ENCODE data around the gene MCTP2. TPM values are rescaled to one million over a fixed set of nuclear protein-coding genes. Genes with fewer than 3 reads are reported as not detected.
A peak's percentile ranks its signal among the peaks of the same experiment; 100 is the strongest.

MCTP2 gene
- total and polyA plus RNA-seq, 2 of the 13 experiments (the other 11 are each of a cell fraction or from before 2014, with no cell fraction given) = 5.1 to 8.6 TPM

GRCh38 chr15:94346282-94346681, 114.9 kb downstream of the MCTP2 start (continued):
- TF ChIP-seq ZBTB49 (CRISPR knock-in tag; IDR thresholded peaks at IDR 0.05; ENCODE audit: borderline replicate concordance) = no peak

- TF ChIP-seq ZNF407 (CRISPR knock-in tag; IDR thresholded peaks at IDR 0.05; ENCODE audit: not compliant biosample characterization) (no peak), HNRNPK (IDR thresholded peaks at IDR 0.05; ENCODE audit: low read depth, low read length, poor library complexity, severe bottlenecking) (peak; percentile 90)
- TF ChIP-seq, protein P1, sequence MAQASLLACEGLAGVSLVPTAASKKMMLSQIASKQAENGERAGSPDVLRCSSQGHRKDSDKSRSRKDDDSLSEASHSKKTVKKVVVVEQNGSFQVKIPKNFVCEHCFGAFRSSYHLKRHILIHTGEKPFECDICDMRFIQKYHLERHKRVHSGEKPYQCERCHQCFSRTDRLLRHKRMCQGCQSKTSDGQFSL (CRISPR knock-in tag; IDR thresholded peaks at IDR 0.05) = no peak
- TF ChIP-seq, protein P2, sequence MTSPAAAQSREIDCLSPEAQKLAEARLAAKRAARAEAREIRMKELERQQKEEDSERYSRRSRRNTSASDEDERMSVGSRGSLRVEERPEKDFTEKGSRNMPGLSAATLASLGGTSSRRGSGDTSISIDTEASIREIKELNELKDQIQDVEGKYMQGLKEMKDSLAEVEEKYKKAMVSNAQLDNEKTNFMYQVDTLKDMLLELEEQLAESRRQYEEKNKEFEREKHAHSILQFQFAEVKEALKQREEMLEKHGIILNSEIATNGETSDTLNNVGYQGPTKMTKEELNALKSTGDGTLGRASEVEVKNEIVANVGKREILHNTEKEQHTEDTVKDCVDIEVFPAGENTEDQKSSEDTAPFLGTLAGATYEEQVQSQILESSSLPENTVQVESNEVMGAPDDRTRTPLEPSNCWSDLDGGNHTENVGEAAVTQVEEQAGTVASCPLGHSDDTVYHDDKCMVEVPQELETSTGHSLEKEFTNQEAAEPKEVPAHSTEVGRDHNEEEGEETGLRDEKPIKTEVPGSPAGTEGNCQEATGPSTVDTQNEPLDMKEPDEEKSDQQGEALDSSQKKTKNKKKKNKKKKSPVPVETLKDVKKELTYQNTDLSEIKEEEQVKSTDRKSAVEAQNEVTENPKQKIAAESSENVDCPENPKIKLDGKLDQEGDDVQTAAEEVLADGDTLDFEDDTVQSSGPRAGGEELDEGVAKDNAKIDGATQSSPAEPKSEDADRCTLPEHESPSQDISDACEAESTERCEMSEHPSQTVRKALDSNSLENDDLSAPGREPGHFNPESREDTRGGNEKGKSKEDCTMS (CRISPR knock-in tag; conservative IDR thresholded peaks at IDR 0.05) = no peak
- Histone ChIP-seq H3K9ac (ENCODE audit: insufficient read depth, low read depth, low read length) (no peak overlapping the region), H4K20me1 (ENCODE audit: insufficient read depth, low read length) (no peaks in the 10 kb centered on the region), H2AFZ (ENCODE audit: low read length) (no peak overlapping the region), H3K27ac (ENCODE audit: extremely low read length, insufficient read depth, low read length) (no peak overlapping the region), H3K27me3 (ENCODE audit: control insufficient read depth in 1 of 2, insufficient read depth in 2 of 2, low read length in 2 of 2) (no peaks in the 10 kb centered on the region), H3K36me3 (replicated peaks in 1 of 2; ENCODE audit: control insufficient read depth in 1 of 2, insufficient read depth in 2 of 2, low read length in 2 of 2) (no peaks in the 10 kb centered on the region), H3K4me3 (replicated peaks in 1 of 3; ENCODE audit: insufficient read depth in 1 of 3, low read depth in 2 of 3, low read length in 3 of 3) (no peak overlapping the region), H3K4me1 (ENCODE audit: insufficient read depth, low read length) (0 out of 2 replicates have a peak, but pooled peaks cover 7% of the 10 kb centered on the region), H3K9me3 (ENCODE audit: low read length) (no peaks in the 10 kb centered on the region), H3K4me2 (ENCODE audit: low read depth, low read length) (no peak overlapping the region), H3K79me2 (ENCODE audit: insufficient read depth, low read length) (no peaks in the 10 kb centered on the region)
- DNase-seq (ENCODE audit: low spot score) (no peak), ATAC-seq (no peak), FAIRE-seq (no peak)
- in situ Hi-C loops (cut with HindIII; ENCODE audit: extremely low pct_ligation_motif_present, low pct_unique_long_range_greater_than_20kb) = no loop called here
- intact Hi-C loops (cut with micrococcal nuclease; ENCODE audit: unreplicated experiment) = no loop called here
- BruUV-seq (replicated peaks) = no TSS peak
- ChIA-PET POLR2A (no interaction called here), CTCF (ENCODE audit: low intra/inter-chr PET ratio, low total read pairs) (no interaction called here)
- WGBS (ENCODE audit: low lambda C conversion rate) = 36% methylated on average over 2 of the region's 2 CpGs
Measured at GRCh38 chr15:94348084-94348483, 116.7 kb downstream of the MCTP2 start.

All from HepG2 (cell line).